Calu3 (cell line): Measurements from ENCODE around the gene FRMD5. TPM values are rescaled to one million over a fixed set of nuclear protein-coding genes. Genes with fewer than 3 reads are reported as not detected.

Experiments used
- BruUV-seq: library from RNA; stranded (reverse); fragments of 400-500 nt; replicated peaks from 2 replicates; lab custom pipeline; 2021; lab: Mats Ljungman, UMichigan
- CTCF ChIA-PET: fragments of 300-600 bp; sonication (Branson Sonifier 250); formaldehyde crosslinking; loops from one replicate; lab custom pipeline; 2022; ENCODE audit warnings: antibody characterized with exemption; lab: Charles Lee
- DNase-seq: peaks from one replicate; pipeline ENCODE4 v3.0.0; 2022
- H3K27ac Mint-ChIP-seq: one replicate; pipeline ENCODE4 v1.8.0; 2022; ENCODE audit warnings: mixed read lengths; ENCODE audit not compliant: unreplicated experiment
- H3K27me3 Mint-ChIP-seq: one replicate; pipeline ENCODE4 v1.8.0; 2022; ENCODE audit warnings: mixed read lengths; ENCODE audit not compliant: unreplicated experiment
- H3K36me3 Mint-ChIP-seq: one replicate; pipeline ENCODE4 v1.8.0; 2022; ENCODE audit warnings: mild to moderate bottlenecking, moderate library complexity, mixed read lengths; ENCODE audit not compliant: insufficient read depth, unreplicated experiment
- H3K4me1 Mint-ChIP-seq: one replicate; pipeline ENCODE4 v1.8.0; 2022; ENCODE audit warnings: mild to moderate bottlenecking, low read depth, mixed read lengths; ENCODE audit not compliant: unreplicated experiment
- H3K4me3 Mint-ChIP-seq: one replicate; pipeline ENCODE4 v1.8.0; 2022; ENCODE audit warnings: mild to moderate bottlenecking, low read depth, moderate library complexity, mixed read lengths; ENCODE audit not compliant: unreplicated experiment
- H3K9me3 Mint-ChIP-seq: one replicate; pipeline ENCODE4 v1.8.0; 2022; ENCODE audit warnings: low read depth, mixed read lengths; ENCODE audit not compliant: unreplicated experiment
- CTCF ChIP-seq: fragments of 200-600 bp; IDR thresholded peaks from one replicate; pipeline ENCODE4 v1.8.0; 2022; ENCODE audit warnings: antibody characterized with exemption; ENCODE audit not compliant: unreplicated experiment
- intact Hi-C: fragments of 100-400 bp; cut with micrococcal nuclease; formaldehyde crosslinking; loops from one replicate; pipeline ENCODE4 v1.10.0; 2022; ENCODE audit not compliant: unreplicated experiment
- total RNA-seq: library from RNA; stranded (reverse); gene quantifications from 2 replicates; pipeline ENCODE4 v1.2.3, GENCODE V29; 2022

Gene FRMD5
- total RNA-seq, 1 experiment from 2014 or later = 10.9 TPM

DNA sequence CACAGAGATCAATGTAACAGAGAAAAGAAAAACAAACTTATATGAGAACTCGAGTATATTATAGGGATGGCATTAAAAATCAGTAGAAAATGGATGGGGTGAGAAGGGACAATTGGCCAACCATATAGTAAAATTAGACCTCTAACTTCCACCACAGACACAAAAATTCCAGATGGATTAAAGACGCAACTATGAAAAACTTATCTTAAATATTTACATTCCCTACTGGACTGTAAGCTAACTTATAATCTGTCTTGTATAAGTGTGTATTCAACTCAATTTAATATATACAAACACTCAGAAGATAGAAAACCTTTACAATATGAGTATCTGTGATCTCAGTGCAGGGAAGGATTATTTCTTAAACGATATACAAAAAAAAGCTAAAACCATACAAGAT is 373.6 kb downstream of the FRMD5 start:
- CTCF ChIA-PET = no interaction called here
- Mint-ChIP-seq H3K4me3 (no peak overlapping the region), H3K27ac (no peak overlapping the region), H3K9me3 (no peaks in the 10 kb centered on the region), H3K27me3 (no peaks in the 10 kb centered on the region), H3K36me3 (peaks cover 17% of the 10 kb centered on the region), H3K4me1 (no peaks in the 10 kb centered on the region)
- no peak for TF ChIP-seq CTCF
- DNase-seq = no peak
- intact Hi-C loops = no loop called here
- BruUV-seq = no TSS peak

Other genes with a start within 250 kb of the FRMD5 start
- gene GOLM2, start 93.4 kb upstream of the FRMD5 start, total RNA-seq = 62.9 and 68.2 TPM in 2 replicates
- gene CTDSPL2, start 232.4 kb upstream of the FRMD5 start, total RNA-seq = 27.7 and 38.0 TPM in 2 replicates